GM10266 (cell line): ENCODE data around the gene ZNF397.

Experiments used
- DNase-seq: peaks from one replicate; pipeline ENCODE4 v3.0.0; 2012; ENCODE audit errors: extremely low spot score
- TF ChIP-seq, protein P1 (sequence below): IDR thresholded peaks from 2 replicates; pipeline ENCODE4 v1.5.1; 2012; ENCODE audit warnings: mild to moderate bottlenecking, low read depth; ENCODE audit not compliant: control insufficient read depth, insufficient read depth; ENCODE audit errors: missing control alignments

ZNF397 gene

DNA sequence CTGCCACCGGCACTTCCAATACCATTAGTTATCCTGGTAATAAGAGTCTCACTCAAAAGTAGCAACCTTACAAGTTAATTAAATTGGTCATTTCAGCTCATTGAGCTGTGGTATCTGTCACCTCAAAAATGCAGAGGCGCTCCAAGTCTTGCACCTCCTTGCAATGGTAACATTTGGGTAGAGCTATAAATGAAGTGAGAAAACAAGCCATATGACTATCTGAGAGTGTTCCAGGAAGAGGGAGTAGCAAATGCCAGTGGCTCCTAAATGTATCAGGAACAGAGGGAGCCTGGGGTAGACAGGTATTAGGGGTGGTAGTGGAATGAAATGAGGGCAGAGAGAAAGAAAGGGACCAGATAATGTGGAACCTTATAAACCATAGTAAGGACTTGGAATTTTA is 55.2 kb downstream of the ZNF397 start:
- TF ChIP-seq, protein P1, sequence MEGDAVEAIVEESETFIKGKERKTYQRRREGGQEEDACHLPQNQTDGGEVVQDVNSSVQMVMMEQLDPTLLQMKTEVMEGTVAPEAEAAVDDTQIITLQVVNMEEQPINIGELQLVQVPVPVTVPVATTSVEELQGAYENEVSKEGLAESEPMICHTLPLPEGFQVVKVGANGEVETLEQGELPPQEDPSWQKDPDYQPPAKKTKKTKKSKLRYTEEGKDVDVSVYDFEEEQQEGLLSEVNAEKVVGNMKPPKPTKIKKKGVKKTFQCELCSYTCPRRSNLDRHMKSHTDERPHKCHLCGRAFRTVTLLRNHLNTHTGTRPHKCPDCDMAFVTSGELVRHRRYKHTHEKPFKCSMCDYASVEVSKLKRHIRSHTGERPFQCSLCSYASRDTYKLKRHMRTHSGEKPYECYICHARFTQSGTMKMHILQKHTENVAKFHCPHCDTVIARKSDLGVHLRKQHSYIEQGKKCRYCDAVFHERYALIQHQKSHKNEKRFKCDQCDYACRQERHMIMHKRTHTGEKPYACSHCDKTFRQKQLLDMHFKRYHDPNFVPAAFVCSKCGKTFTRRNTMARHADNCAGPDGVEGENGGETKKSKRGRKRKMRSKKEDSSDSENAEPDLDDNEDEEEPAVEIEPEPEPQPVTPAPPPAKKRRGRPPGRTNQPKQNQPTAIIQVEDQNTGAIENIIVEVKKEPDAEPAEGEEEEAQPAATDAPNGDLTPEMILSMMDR: no peak

GRCh38 chr18:35303610-35304009 is 62.8 kb downstream of the ZNF397 start:
- DNase-seq: no peak

More for the DNA sequence above, 55.2 kb downstream of the ZNF397 start:
- DNase-seq: no peak

DNA sequence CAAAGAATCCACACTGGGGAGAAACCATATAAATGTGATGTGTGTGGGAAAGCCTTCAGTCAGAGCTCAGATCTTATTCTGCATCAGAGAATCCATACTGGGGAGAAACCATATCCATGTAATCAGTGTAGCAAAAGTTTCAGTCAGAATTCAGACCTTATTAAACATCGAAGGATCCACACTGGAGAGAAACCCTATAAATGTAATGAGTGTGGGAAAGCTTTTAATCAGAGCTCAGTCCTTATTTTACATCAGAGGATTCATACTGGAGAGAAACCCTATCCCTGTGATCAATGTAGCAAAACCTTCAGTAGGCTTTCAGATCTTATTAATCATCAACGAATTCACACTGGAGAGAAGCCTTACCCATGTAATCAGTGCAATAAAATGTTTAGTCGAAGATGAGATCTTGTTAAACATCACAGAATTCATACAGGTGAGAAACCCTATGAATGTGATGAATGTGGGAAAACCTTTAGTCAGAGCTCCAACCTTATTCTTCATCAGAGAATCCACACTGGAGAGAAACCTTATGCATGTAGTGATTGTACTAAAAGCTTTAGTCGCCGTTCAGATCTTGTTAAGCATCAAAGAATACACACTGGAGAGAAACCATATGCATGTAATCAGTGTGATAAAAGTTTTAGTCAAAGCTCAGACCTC is 65.9 kb downstream of the ZNF397 start:
- DNase-seq: no peak
- TF ChIP-seq, protein P1: no peak

More at GRCh38 chr18:35303610-35304009, 62.8 kb downstream of the ZNF397 start:
- TF ChIP-seq, protein P1: no peak
